Measurements from ENCODE around the gene ENTHD1.

The ENTHD1 gene

GRCh38 chr22:39914584-39914983 is 21.0 kb upstream of the ENTHD1 start:
- Histone ChIP-seq H3K4me1 (ENCODE audit: control insufficient read depth, low read length) (no peaks in the 10 kb centered on the region), H3K4me2 (ENCODE audit: low read length) (no peak overlapping the region), H3K27me3 (ENCODE audit: control insufficient read depth, low read length) (peaks cover 17% of the 10 kb centered on the region), H3K36me3 (ENCODE audit: control insufficient read depth, low read length) (no peaks in the 10 kb centered on the region), H3F3A (ENCODE audit: control insufficient read depth, insufficient read depth) (no peaks in the 10 kb centered on the region), H3K27ac (ENCODE audit: low read depth, low read length) (no peak overlapping the region), H3K9me3 (ENCODE audit: control insufficient read depth, insufficient read depth, low read length) (no peaks in the 10 kb centered on the region), H3K79me2 (ENCODE audit: control insufficient read depth, low read length) (no peaks in the 10 kb centered on the region), H4K20me1 (ENCODE audit: control insufficient read depth, insufficient read depth, low read depth, low read length) (no peaks in the 10 kb centered on the region), H3K9me2 (replicated peaks; ENCODE audit: control insufficient read depth, low read length) (no peaks in the 10 kb centered on the region), H3K4me3 (ENCODE audit: low read length) (no peak overlapping the region)
- TF ChIP-seq EZH2phosphoT487 (IDR thresholded peaks at IDR 0.05; ENCODE audit: borderline replicate concordance, low read length), result no peak
- TF ChIP-seq CTCF (IDR thresholded peaks at IDR 0.05; ENCODE audit: low read depth, low read length, poor library complexity, severe bottlenecking), result no peak

GRCh38 chr22:39913886-39914285 is 20.3 kb upstream of the ENTHD1 start:
- no peaks in the 10 kb centered on the region for H3K4me1 ChIP-seq (ENCODE audit: control insufficient read depth, low read length)
- no peaks in the 10 kb centered on the region for H3K79me2 ChIP-seq (ENCODE audit: control insufficient read depth, low read length)
- no peak for TF ChIP-seq EZH2phosphoT487 (IDR thresholded peaks at IDR 0.05; ENCODE audit: borderline replicate concordance, low read length)
- no peak for TF ChIP-seq CTCF (IDR thresholded peaks at IDR 0.05; ENCODE audit: low read depth, low read length, poor library complexity, severe bottlenecking)
- no peaks in the 10 kb centered on the region for H3F3A ChIP-seq (ENCODE audit: control insufficient read depth, insufficient read depth)
- H4K20me1 ChIP-seq (ENCODE audit: control insufficient read depth, insufficient read depth, low read depth, low read length), result no peaks in the 10 kb centered on the region
- H3K27ac ChIP-seq (ENCODE audit: low read depth, low read length), result no peak overlapping the region
- no peaks in the 10 kb centered on the region for H3K9me2 ChIP-seq (replicated peaks; ENCODE audit: control insufficient read depth, low read length)
- no peaks in the 10 kb centered on the region for H3K36me3 ChIP-seq (ENCODE audit: control insufficient read depth, low read length)
- no peak overlapping the region for H3K4me2 ChIP-seq (ENCODE audit: low read length)
- H3K4me3 ChIP-seq (ENCODE audit: low read length), result no peak overlapping the region
- H3K27me3 ChIP-seq (ENCODE audit: control insufficient read depth, low read length), result peaks cover 13% of the 10 kb centered on the region; the same call in 1 of the 2 replicates
- no peaks in the 10 kb centered on the region for H3K9me3 ChIP-seq (ENCODE audit: control insufficient read depth, insufficient read depth, low read length)

GRCh38 chr22:39913321-39913720 is 19.8 kb upstream of the ENTHD1 start:
- H3K9me3 ChIP-seq (ENCODE audit: control insufficient read depth, insufficient read depth, low read length), result no peaks in the 10 kb centered on the region
- no peaks in the 10 kb centered on the region for H3K79me2 ChIP-seq (ENCODE audit: control insufficient read depth, low read length)

More at GRCh38 chr22:39913321-39913720, 19.8 kb upstream of the ENTHD1 start:
- Histone ChIP-seq H3K27me3 (ENCODE audit: control insufficient read depth, low read length) (peaks cover 13% of the 10 kb centered on the region; the same call in 1 of the 2 replicates), H3K4me1 (ENCODE audit: control insufficient read depth, low read length) (no peaks in the 10 kb centered on the region), H3K4me3 (ENCODE audit: low read length) (no peak overlapping the region), H3K9me2 (replicated peaks; ENCODE audit: control insufficient read depth, low read length) (no peaks in the 10 kb centered on the region), H3K27ac (ENCODE audit: low read depth, low read length) (no peak overlapping the region), H3K36me3 (ENCODE audit: control insufficient read depth, low read length) (no peaks in the 10 kb centered on the region), H4K20me1 (ENCODE audit: control insufficient read depth, insufficient read depth, low read depth, low read length) (no peaks in the 10 kb centered on the region), H3F3A (ENCODE audit: control insufficient read depth, insufficient read depth) (no peaks in the 10 kb centered on the region), H3K4me2 (ENCODE audit: low read length) (no peak overlapping the region)
- no peak for TF ChIP-seq EZH2phosphoT487 (IDR thresholded peaks at IDR 0.05; ENCODE audit: borderline replicate concordance, low read length)
- TF ChIP-seq CTCF (IDR thresholded peaks at IDR 0.05; ENCODE audit: low read depth, low read length, poor library complexity, severe bottlenecking), result no peak

Data from DOHH2 (cell line).